Measurements from ENCODE around the gene SLIT1.

- TF ChIP-seq, protein P1, sequence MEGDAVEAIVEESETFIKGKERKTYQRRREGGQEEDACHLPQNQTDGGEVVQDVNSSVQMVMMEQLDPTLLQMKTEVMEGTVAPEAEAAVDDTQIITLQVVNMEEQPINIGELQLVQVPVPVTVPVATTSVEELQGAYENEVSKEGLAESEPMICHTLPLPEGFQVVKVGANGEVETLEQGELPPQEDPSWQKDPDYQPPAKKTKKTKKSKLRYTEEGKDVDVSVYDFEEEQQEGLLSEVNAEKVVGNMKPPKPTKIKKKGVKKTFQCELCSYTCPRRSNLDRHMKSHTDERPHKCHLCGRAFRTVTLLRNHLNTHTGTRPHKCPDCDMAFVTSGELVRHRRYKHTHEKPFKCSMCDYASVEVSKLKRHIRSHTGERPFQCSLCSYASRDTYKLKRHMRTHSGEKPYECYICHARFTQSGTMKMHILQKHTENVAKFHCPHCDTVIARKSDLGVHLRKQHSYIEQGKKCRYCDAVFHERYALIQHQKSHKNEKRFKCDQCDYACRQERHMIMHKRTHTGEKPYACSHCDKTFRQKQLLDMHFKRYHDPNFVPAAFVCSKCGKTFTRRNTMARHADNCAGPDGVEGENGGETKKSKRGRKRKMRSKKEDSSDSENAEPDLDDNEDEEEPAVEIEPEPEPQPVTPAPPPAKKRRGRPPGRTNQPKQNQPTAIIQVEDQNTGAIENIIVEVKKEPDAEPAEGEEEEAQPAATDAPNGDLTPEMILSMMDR (IDR thresholded peaks at IDR 0.05), result no peak
- no peak for TF ChIP-seq POLR2A (IDR thresholded peaks at IDR 0.05)
These were observed 138.0 kb downstream of the SLIT1 start for GRCh38 chr10:97047788-97048187.
